22Rv1 (cell line): ENCODE measurements around the gene ADCY2.

ENCODE experiments used
- ZFX ChIP-seq: fragments of 450-650 bp; IDR thresholded peaks from 2 replicates; pipeline ENCODE4 v1.6.1; 2017; ENCODE audit warnings: antibody characterized with exemption, borderline replicate concordance
- TF ChIP-seq, protein P1 (sequence below): fragments of 450-650 bp; IDR thresholded peaks from 2 replicates; pipeline ENCODE4 v1.5.1; 2017; ENCODE audit warnings: mild to moderate bottlenecking

DNA sequence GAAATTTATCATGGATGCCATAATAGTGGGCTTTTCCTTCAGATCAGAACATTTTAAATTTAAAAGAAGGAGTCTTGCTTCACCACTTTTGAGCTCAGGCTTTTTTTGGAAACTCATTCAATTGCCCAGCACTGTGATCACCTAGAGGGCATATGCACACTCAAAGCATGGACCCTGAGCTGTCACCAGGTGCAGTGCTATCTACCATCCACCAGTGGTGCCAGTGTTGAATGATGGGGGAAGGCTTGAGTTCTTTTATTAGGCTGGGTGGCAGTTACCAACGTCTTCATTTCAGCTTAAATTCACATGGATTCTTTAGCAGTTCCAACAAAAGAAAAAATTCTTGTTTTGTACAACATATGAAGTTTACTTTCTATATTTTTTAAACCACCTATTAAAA is 290.9 kb downstream of the ADCY2 start:
- TF ChIP-seq, protein P1, sequence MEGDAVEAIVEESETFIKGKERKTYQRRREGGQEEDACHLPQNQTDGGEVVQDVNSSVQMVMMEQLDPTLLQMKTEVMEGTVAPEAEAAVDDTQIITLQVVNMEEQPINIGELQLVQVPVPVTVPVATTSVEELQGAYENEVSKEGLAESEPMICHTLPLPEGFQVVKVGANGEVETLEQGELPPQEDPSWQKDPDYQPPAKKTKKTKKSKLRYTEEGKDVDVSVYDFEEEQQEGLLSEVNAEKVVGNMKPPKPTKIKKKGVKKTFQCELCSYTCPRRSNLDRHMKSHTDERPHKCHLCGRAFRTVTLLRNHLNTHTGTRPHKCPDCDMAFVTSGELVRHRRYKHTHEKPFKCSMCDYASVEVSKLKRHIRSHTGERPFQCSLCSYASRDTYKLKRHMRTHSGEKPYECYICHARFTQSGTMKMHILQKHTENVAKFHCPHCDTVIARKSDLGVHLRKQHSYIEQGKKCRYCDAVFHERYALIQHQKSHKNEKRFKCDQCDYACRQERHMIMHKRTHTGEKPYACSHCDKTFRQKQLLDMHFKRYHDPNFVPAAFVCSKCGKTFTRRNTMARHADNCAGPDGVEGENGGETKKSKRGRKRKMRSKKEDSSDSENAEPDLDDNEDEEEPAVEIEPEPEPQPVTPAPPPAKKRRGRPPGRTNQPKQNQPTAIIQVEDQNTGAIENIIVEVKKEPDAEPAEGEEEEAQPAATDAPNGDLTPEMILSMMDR: no peak
- no peak for TF ChIP-seq ZFX
